Activated CD4-positive, alpha-beta T cell treated with anti-CD3 and anti-CD28 coated beads, Interleukin-2, amount 10 ng/mL, durations not matched to agents 7 days and 5 days (primary cell): ENCODE measurements around the gene RNF220. TPM values are rescaled to one million over a fixed set of nuclear protein-coding genes. Genes with fewer than 3 reads are reported as not detected.

Experiments used
- CTCF ChIA-PET: fragments of 350-600 bp; sonication (Branson Sonifier 250); formaldehyde crosslinking; loops from one replicate; lab custom pipeline; 2021; ENCODE audit warnings: antibody characterized with exemption; lab: Charles Lee
- POLR2A ChIA-PET: fragments of 350-600 bp; sonication (Branson Sonifier 250); formaldehyde crosslinking; loops from one replicate; lab custom pipeline; 2021; ENCODE audit warnings: antibody characterized with exemption; lab: Charles Lee
- DNase-seq: peaks from one replicate; pipeline ENCODE4 v3.0.0-alpha.2; 2020
- H3K27ac Mint-ChIP-seq: one replicate; pipeline ENCODE4 v1.8.0; 2021; ENCODE audit warnings: mild to moderate bottlenecking, moderate library complexity, mixed read lengths
- H3K27me3 Mint-ChIP-seq: one replicate; pipeline ENCODE4 v1.8.0; 2021; ENCODE audit warnings: mixed read lengths
- H3K36me3 Mint-ChIP-seq: one replicate; pipeline ENCODE4 v1.8.0; 2021; ENCODE audit warnings: low read depth, mixed read lengths
- H3K4me1 Mint-ChIP-seq: one replicate; pipeline ENCODE4 v1.8.0; 2021; ENCODE audit warnings: mixed read lengths
- H3K4me3 Mint-ChIP-seq: one replicate; pipeline ENCODE4 v1.8.0; 2021; ENCODE audit warnings: mild to moderate bottlenecking, moderate library complexity, mixed read lengths
- H3K9me3 Mint-ChIP-seq: one replicate; pipeline ENCODE4 v1.8.0; 2021; ENCODE audit warnings: mixed read lengths
- total RNA-seq, 2 experiments: library from RNA; stranded (reverse); gene quantifications; one replicate each; pipeline ENCODE4 v1.2.3, GENCODE V29; 2021

Gene RNF220
- total RNA-seq, 2 experiments from 2014 or later = 82.9 to 88.4 TPM

DNA sequence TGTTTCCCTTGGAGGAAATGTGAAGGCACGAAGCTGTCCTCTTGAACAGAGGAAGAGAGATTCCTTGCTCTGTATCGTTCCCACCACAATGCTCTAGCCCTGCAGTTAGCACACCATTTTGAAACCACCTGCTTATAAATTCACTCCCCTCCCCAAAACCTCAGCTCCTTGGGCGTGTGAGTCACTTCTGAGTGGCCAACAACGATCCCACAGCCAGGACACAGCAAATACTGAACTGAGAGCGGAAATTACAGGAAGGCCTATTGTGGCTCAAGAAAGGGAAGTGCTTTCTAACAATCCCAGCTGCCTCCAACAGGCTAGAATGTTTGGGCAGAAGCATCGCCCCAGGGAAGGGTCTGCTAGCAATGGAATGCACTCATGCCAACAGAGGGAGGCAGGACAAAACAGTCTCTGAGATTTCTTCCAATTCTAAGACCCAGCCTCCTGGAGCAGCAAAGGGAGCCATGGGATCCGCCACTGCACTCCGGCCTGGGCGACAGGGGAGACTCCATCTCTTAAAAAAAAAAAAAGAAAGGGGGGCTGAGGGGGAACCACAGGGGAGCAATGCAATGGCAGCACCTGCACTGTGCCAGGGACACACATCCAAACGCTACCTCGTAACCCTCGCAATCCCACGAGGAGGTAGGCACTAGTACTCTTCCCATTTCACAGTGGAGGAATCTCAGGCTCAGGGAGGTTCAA, 267.4 kb downstream of the RNF220 start:
- Mint-ChIP-seq H3K27ac (no peak overlapping the region), H3K4me1 (peaks cover 32% of the 10 kb centered on the region), H3K27me3 (no peaks in the 10 kb centered on the region), H3K9me3 (no peaks in the 10 kb centered on the region), H3K4me3 (no peak overlapping the region), H3K36me3 (no peaks in the 10 kb centered on the region)
- DNase-seq = no peak
- ChIA-PET POLR2A (no interaction called here), CTCF (interaction anchor here (0.6 to 1.8 kb wide), 4 partner anchors 12 to 1324 kb away, joined by 3 to 9 read pairs (median 3); no protein-coding TSS in a partner anchor)

GRCh38 chr1:44672961-44673674, 268.1 kb downstream of the RNF220 start:
- peaks cover 32% of the 10 kb centered on the region for H3K4me1 Mint-ChIP-seq

DNA sequence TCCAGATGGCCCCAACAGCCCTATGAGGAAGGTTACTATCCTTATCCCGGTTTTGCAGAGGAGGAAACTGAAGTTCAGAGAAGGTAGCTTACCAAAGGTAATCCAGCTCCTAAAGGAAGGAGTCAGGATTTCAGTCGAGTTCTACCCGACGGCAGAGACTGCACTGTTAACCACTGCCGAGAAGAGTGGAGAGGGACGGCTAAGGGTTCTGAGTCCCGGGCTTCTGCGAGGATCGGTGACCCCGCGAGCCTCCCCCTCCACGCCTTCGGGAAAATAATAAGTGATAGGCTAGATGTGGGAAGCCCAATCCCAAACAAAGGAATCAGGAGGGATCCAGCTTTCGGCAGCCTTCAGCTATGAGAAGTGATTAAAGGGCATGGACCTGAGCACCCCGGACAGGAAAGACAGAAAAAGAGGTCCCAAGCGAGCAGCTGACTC, 268.6 kb downstream of the RNF220 start:
- ChIA-PET CTCF (interaction anchor here (1.1 to 3.3 kb wide), 6 partner anchors 11 to 102 kb away, joined by 3 to 17 read pairs (median 3); partner anchors contain the start of gene RPS8), POLR2A (interaction anchor here (1.0 to 1.5 kb wide), 3 partner anchors 43 to 1023 kb away, joined by 3 to 17 read pairs (median 5); partner anchors contain the start of gene KDM4A)
- peak overlapping the region; percentile 82 for H3K27ac Mint-ChIP-seq
- H3K9me3 Mint-ChIP-seq = no peaks in the 10 kb centered on the region
- no peak for DNase-seq
- no peaks in the 10 kb centered on the region for H3K36me3 Mint-ChIP-seq
- peaks cover 32% of the 10 kb centered on the region for H3K4me1 Mint-ChIP-seq
- H3K4me3 Mint-ChIP-seq = peak overlapping the region; percentile 83
- H3K27me3 Mint-ChIP-seq = no peaks in the 10 kb centered on the region

More at GRCh38 chr1:44672961-44673674, 268.1 kb downstream of the RNF220 start:
- Mint-ChIP-seq H3K36me3 (no peaks in the 10 kb centered on the region), H3K27ac (no peak overlapping the region), H3K4me3 (peak overlapping the region; percentile 83), H3K9me3 (no peaks in the 10 kb centered on the region), H3K27me3 (no peaks in the 10 kb centered on the region)
- CTCF ChIA-PET = interaction anchor here (1.6 to 3.3 kb wide), 3 partner anchors 11 to 20 kb away, joined by 3 to 17 read pairs (median 9); no protein-coding TSS in a partner anchor
- POLR2A ChIA-PET = interaction anchor here (1.4 to 1.5 kb wide), 2 partner anchors 42 to 49 kb away, joined by 5 to 17 read pairs; no protein-coding TSS in a partner anchor
- DNase-seq = no peak

DNA sequence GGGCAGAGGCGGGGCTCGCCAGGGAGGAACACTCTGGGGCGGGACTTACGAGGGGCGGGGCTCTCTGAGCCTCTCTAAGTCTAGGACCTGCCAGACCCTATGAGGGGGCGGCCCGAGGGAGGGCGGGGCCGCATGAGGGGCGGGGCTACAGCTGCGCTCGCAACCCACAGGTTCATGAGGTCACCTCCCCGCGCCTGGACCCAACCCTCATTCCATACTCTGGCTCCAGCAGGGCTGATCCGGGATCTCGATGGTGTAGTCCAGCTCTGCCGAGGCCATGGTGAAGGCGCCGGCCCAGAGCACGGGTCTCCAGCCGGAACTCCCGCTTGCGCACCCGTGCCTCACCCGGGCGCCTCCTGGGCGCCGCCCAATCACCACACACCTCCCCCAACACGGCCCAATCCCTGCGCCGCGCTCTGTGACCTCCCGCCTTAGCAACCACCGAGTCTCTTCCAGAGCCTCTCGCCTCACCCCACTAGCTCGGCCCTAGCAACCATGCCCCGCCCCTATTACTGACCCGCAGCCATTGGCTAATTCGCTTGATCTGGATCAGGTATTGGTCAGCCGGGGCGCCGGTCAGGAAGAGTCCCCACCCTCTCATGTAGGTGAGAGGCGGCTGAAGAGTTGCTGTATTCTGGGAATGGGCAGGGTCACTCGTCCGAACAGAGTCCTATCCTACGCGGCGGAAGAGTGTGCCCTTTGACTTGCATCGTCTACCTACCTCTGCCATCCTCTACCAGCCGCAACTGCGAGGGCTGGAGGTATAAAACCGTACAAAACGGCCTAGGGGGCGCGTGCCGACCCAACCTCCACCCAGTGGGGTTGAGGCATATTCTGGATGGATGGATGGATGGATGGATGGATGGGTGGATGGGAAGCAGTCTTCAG, 269.3 kb downstream of the RNF220 start, which contains the start of the genes ARMH1 and TMEM53:
Gene ARMH1, plus strand, starts transcription at position 602 of the 888 bp plus-strand sequence. CDS start 14,984 bp downstream, outside the sequence.
Gene TMEM53, minus strand, starts transcription at position 369 of the 888 bp plus-strand sequence. Its CDS starts 90 bp downstream, at position 279.
- peak within 1 kb of the TSS; percentile 82 for H3K27ac Mint-ChIP-seq
- no peaks in the 10 kb centered on the region for H3K27me3 Mint-ChIP-seq
- ChIA-PET POLR2A (interaction anchor here (1.0 to 1.5 kb wide), 3 partner anchors 43 to 1024 kb away, joined by 3 to 17 read pairs (median 5); partner anchors contain the start of gene KDM4A), CTCF (interaction anchor here (0.6 to 3.3 kb wide), 9 partner anchors 10 to 592 kb away, joined by 3 to 17 read pairs (median 3); partner anchors contain the start of gene RPS8)
- H3K4me3 Mint-ChIP-seq = peak within 1 kb of the TSS; percentile 83
- peak; percentile 99 for DNase-seq
- no peaks in the 10 kb centered on the region for H3K9me3 Mint-ChIP-seq
- peaks cover 32% of the 10 kb centered on the region for H3K4me1 Mint-ChIP-seq
- H3K36me3 Mint-ChIP-seq = no peaks in the 10 kb centered on the region

DNA sequence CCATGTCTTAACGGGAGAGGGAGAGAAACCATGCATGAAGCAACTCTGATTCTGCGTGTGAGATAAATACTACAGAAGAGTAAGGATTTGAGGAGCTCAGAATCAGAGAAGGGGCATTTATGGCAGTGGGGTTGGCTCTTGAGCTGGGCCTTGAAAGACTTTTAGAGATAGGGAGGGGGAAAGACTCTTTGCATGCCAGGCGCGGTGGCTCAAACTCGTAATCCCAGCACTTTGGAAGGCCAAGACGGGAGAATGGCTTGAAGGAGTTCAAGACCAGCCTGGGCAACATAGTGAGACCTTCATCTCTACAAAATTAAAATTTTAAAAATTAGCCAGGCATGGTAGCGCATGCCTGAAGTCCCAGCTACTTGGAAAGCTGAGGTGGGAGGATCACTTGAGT, 270.1 kb downstream of the RNF220 start:
- peaks cover 32% of the 10 kb centered on the region for H3K4me1 Mint-ChIP-seq
- H3K27me3 Mint-ChIP-seq = no peaks in the 10 kb centered on the region
- peak overlapping the region; percentile 82 for H3K27ac Mint-ChIP-seq
- ChIA-PET POLR2A (no interaction called here), CTCF (interaction anchor here (0.6 to 3.3 kb wide), 5 partner anchors 13 to 592 kb away, joined by 3 to 17 read pairs (median 4); no protein-coding TSS in a partner anchor)
- no peak for DNase-seq
- H3K4me3 Mint-ChIP-seq = peak overlapping the region; percentile 83
- no peaks in the 10 kb centered on the region for H3K9me3 Mint-ChIP-seq
- H3K36me3 Mint-ChIP-seq = no peaks in the 10 kb centered on the region

DNA sequence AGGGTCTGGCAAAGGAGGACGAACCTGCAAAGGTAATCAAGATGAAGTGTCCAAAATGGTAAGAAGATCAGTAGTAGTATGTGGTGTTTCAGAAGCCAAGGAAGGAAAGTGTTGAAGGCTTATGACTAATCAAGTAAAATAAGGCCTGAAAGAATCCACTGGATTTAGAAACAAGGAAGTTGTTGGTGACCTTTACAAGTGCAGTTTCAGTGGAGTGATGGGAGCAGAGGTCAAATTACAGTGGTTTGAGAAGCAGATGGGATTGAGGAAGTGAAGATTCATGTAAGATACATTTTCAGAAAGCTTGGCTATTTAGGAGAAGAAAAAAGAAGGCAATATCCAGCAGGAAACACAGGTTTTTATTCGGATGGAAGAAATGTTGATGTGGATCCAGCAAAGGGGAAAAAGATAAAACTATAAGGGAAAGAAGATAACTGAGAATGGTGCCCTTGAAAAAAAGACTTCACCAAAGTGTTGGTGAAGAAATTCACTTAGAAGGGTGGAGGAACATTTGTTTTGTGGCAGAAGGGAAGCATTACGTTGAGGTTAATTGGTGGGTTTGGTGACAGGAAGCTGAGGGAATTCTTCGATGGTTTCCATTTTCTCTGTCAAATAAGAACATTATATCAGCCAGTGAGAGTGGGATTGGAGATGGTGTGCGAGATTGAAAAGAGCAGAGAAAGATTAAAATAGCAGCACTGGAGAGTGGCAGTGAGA, 271.6 kb downstream of the RNF220 start:
- Mint-ChIP-seq H3K36me3 (no peaks in the 10 kb centered on the region), H3K9me3 (no peaks in the 10 kb centered on the region), H3K27ac (no peak overlapping the region), H3K27me3 (no peaks in the 10 kb centered on the region), H3K4me3 (no peak overlapping the region), H3K4me1 (peaks cover 29% of the 10 kb centered on the region)
- POLR2A ChIA-PET = no interaction called here
- CTCF ChIA-PET = interaction anchor here (0.9 to 3.3 kb wide), 6 partner anchors 11 to 34 kb away, joined by 3 to 17 read pairs (median 4); no protein-coding TSS in a partner anchor
- DNase-seq = no peak

DNA sequence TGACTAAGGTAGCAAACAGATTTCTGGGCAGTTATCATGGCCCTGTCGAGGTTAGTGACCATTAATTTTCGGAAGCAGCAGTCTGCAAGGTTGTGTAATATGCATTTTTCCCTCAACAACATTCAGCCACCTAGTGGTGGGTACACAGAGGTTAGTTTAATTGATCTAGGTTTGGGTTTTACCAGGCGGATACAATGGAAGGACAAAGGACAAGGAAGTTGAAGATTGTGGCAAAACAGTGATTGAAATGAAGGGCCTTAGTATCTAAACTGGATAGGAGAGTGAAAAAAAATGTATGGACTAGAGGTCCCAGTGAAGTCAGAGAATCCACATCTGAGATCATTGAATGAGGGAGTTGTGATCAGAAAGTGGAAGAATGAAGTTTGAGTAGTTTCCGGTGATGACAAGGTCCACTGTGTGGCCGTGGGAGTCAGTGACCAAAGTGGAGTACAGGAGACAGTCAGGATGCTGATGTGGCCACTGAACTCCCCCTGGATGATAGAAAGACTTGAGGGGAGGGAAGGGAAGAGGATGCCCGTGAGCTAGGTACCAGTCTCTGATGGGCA, 272.2 kb downstream of the RNF220 start:
- DNase-seq = no peak
- H3K27me3 Mint-ChIP-seq = no peaks in the 10 kb centered on the region
- H3K36me3 Mint-ChIP-seq = no peaks in the 10 kb centered on the region
- POLR2A ChIA-PET = no interaction called here
- CTCF ChIA-PET = interaction anchor here (0.7 to 1.9 kb wide), 2 partner anchors 10 to 19 kb away, joined by 3 to 4 read pairs; no protein-coding TSS in a partner anchor
- H3K9me3 Mint-ChIP-seq = no peaks in the 10 kb centered on the region
- no peak overlapping the region for H3K27ac Mint-ChIP-seq
- H3K4me1 Mint-ChIP-seq = peaks cover 24% of the 10 kb centered on the region
- H3K4me3 Mint-ChIP-seq = no peak overlapping the region

- Mint-ChIP-seq H3K27me3 (no peaks in the 10 kb centered on the region), H3K9me3 (no peaks in the 10 kb centered on the region), H3K27ac (no peak overlapping the region), H3K4me3 (no peak overlapping the region), H3K36me3 (no peaks in the 10 kb centered on the region), H3K4me1 (peaks cover 17% of the 10 kb centered on the region)
- ChIA-PET CTCF (interaction anchor here (0.7 kb wide), 1 partner anchor 19 kb away, joined by 3 read pairs; no protein-coding TSS in a partner anchor), POLR2A (no interaction called here)
- no peak for DNase-seq
These were observed 273.1 kb downstream of the RNF220 start for GRCh38 chr1:44678120-44678519.

DNA sequence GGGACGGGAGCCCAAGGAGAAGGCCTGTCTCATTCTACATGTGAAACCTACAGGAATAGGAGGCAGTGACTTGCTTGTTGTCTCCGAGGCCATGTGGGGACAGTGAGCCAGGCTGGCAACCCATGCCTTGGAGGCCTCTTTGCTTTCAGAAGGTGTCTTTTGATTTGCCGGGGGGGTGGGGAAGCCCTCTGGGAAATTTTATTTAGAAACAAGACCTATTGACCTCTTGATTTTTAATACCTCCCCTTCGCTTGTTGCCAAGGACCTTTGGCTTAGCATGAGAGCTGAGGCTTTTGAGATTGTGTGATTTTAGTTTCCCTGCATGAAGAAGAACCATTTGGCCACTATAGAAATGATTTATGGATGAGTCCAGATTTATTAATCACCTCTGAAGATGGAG, 273.6 kb downstream of the RNF220 start:
- ChIA-PET CTCF (interaction anchor here (1.6 kb wide), 1 partner anchor 17 kb away, joined by 4 read pairs; no protein-coding TSS in a partner anchor), POLR2A (no interaction called here)
- H3K36me3 Mint-ChIP-seq = no peaks in the 10 kb centered on the region
- no peak overlapping the region for H3K27ac Mint-ChIP-seq
- DNase-seq = no peak
- H3K27me3 Mint-ChIP-seq = no peaks in the 10 kb centered on the region
- H3K4me1 Mint-ChIP-seq = peaks cover 12% of the 10 kb centered on the region
- H3K9me3 Mint-ChIP-seq = no peaks in the 10 kb centered on the region
- H3K4me3 Mint-ChIP-seq = no peak overlapping the region

DNA sequence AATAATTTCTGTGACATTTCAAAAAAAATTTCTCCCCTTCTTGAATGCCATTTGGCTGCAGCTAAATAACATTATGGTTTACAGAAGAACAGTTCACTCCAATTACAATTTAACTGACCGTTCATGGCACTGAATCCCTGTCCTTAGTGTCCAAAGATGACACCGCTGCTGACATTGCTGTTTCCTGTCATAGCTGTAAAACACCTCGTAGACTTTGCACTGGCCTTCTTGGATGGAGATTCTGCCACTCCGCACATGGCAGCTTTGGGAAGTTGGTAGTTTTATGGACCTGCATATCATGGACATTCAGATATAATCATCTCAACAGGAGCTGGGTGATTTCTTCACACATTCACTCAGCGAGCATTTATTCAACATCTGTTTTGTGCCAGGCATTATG, 274.4 kb downstream of the RNF220 start:
- peaks cover 12% of the 10 kb centered on the region for H3K4me1 Mint-ChIP-seq
- ChIA-PET POLR2A (no interaction called here), CTCF (interaction anchor here (1.6 kb wide), 1 partner anchor 16 kb away, joined by 4 read pairs; no protein-coding TSS in a partner anchor)
- no peak for DNase-seq
- H3K36me3 Mint-ChIP-seq = no peaks in the 10 kb centered on the region
- no peaks in the 10 kb centered on the region for H3K9me3 Mint-ChIP-seq
- no peak overlapping the region for H3K27ac Mint-ChIP-seq
- H3K4me3 Mint-ChIP-seq = no peak overlapping the region
- H3K27me3 Mint-ChIP-seq = no peaks in the 10 kb centered on the region
